ENCODE data around the gene RNPC3. TPM values are rescaled to one million over a fixed set of nuclear protein-coding genes. Genes with fewer than 3 reads are reported as not detected.

Gene RNPC3
- total RNA-seq, 1 experiment from 2014 or later: 20.1 TPM

DNA sequence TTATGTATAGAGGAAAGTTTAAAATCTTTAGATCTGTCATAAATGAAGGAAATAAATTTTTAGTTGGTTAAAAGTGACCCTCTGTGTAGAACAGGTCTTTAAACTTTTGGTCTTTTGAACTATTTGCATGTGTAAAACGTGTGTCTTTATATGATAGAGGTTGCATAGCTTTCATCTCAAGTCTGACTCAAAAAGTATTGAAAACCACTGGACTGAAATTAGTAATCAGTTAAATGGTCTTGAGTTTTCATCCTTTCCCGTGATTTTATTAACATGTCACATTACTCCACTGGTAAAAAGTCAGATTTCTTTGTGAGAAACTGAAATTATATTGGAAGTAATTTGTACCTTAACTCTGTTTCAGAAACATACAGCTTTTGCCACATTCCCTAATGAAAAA lies 1.8 kb downstream of the RNPC3 start:
- BruUV-seq (replicated peaks): no TSS peak
- H3K27me3 ChIP-seq (replicated peaks; ENCODE audit: insufficient read depth, low read depth, low read length, poor library complexity): no peaks in the 10 kb centered on the region
- no peaks in the 10 kb centered on the region for H3K9me3 ChIP-seq (ENCODE audit: low read depth, low read length, poor library complexity, severe bottlenecking)
- TF ChIP-seq EZH2 (IDR thresholded peaks at IDR 0.05; ENCODE audit: borderline replicate concordance, low read depth, low read length, poor library complexity, severe bottlenecking): no peak
- TF ChIP-seq CTCF (conservative IDR thresholded peaks at IDR 0.05; ENCODE audit: low read depth, low read length): no peak
- ChIA-PET POLR2A (ENCODE audit: low non-redundant PET) (no interaction called here), CTCF (no interaction called here)
- peak overlapping the region; percentile 72 for H3K4me3 ChIP-seq (ENCODE audit: low read depth, low read length, poor library complexity, severe bottlenecking)
- no peak overlapping the region for H3K27ac ChIP-seq (ENCODE audit: low read depth, low read length, poor library complexity, severe bottlenecking)
- intact Hi-C loops (cut with micrococcal nuclease; ENCODE audit: unreplicated experiment): no loop called here
- no peaks in the 10 kb centered on the region for H3K36me3 ChIP-seq (ENCODE audit: insufficient read depth, low read length, poor library complexity, severe bottlenecking)
- no peak for DNase-seq (ENCODE audit: low spot score)
- no peaks in the 10 kb centered on the region for H3K4me1 ChIP-seq (ENCODE audit: insufficient read depth, low read length, poor library complexity, severe bottlenecking)

DNA sequence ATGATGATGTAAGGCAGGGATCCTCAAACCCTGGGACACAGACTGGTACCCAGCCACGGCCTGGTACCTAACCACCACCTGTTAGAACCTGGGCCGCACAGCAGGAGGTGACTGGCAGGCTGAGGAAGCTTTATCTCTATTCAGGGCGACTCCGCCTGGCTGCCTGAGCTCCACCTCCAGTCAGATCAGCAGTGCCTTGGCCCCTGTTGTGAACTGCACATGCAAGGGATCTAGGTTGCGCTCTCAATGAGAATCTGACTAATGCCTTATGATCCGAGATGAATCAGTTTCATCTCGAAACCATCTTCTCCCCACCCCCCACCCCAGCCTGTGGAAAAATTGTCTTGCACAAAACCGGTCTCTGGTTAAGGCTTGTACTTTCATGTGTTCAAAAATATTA lies 4.2 kb downstream of the RNPC3 start:
- H3K4me3 ChIP-seq (ENCODE audit: low read depth, low read length, poor library complexity, severe bottlenecking): no peak overlapping the region
- ChIA-PET POLR2A (ENCODE audit: low non-redundant PET) (no interaction called here), CTCF (no interaction called here)
- BruUV-seq (replicated peaks): no TSS peak
- TF ChIP-seq EZH2 (IDR thresholded peaks at IDR 0.05; ENCODE audit: borderline replicate concordance, low read depth, low read length, poor library complexity, severe bottlenecking): no peak
- no peak for TF ChIP-seq CTCF (conservative IDR thresholded peaks at IDR 0.05; ENCODE audit: low read depth, low read length)
- peaks cover 6% of the 10 kb centered on the region for H3K36me3 ChIP-seq (ENCODE audit: insufficient read depth, low read length, poor library complexity, severe bottlenecking)
- no peak for DNase-seq (ENCODE audit: low spot score)
- intact Hi-C loops (cut with micrococcal nuclease; ENCODE audit: unreplicated experiment): no loop called here
- no peak overlapping the region for H3K27ac ChIP-seq (ENCODE audit: low read depth, low read length, poor library complexity, severe bottlenecking)
- no peaks in the 10 kb centered on the region for H3K27me3 ChIP-seq (replicated peaks; ENCODE audit: insufficient read depth, low read depth, low read length, poor library complexity)
- H3K4me1 ChIP-seq (ENCODE audit: insufficient read depth, low read length, poor library complexity, severe bottlenecking): no peaks in the 10 kb centered on the region
- H3K9me3 ChIP-seq (ENCODE audit: low read depth, low read length, poor library complexity, severe bottlenecking): no peaks in the 10 kb centered on the region

DNA sequence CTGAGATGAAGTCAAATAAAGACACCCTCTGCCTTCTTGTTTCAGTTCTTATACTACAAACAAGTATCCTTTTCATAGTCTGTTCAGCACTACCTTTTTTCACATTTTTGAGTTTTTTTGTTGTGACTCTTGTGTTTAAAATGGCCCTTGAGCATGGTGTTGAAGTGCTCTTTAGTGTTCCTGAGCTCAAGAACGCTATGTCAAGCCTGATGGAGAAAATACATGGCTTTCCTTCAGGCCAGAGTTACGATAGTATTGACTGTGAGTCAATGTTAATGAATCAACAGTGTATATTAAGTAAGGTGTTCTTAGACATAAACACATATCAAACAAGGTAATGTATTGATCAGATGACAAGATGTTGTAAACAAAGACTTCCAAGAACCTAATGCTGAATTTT lies 12.7 kb downstream of the RNPC3 start:
- ChIA-PET CTCF (no interaction called here), POLR2A (ENCODE audit: low non-redundant PET) (no interaction called here)
- intact Hi-C loops (cut with micrococcal nuclease; ENCODE audit: unreplicated experiment): no loop called here
- H3K4me3 ChIP-seq (ENCODE audit: low read depth, low read length, poor library complexity, severe bottlenecking): no peak overlapping the region
- no peak for DNase-seq (ENCODE audit: low spot score)
- H3K9me3 ChIP-seq (ENCODE audit: low read depth, low read length, poor library complexity, severe bottlenecking): no peaks in the 10 kb centered on the region
- BruUV-seq (replicated peaks): no TSS peak
- no peaks in the 10 kb centered on the region for H3K4me1 ChIP-seq (ENCODE audit: insufficient read depth, low read length, poor library complexity, severe bottlenecking)
- H3K36me3 ChIP-seq (ENCODE audit: insufficient read depth, low read length, poor library complexity, severe bottlenecking): peaks cover 74% of the 10 kb centered on the region
- no peaks in the 10 kb centered on the region for H3K27me3 ChIP-seq (replicated peaks; ENCODE audit: insufficient read depth, low read depth, low read length, poor library complexity)
- no peak for TF ChIP-seq EZH2 (IDR thresholded peaks at IDR 0.05; ENCODE audit: borderline replicate concordance, low read depth, low read length, poor library complexity, severe bottlenecking)
- TF ChIP-seq CTCF (conservative IDR thresholded peaks at IDR 0.05; ENCODE audit: low read depth, low read length): no peak
- H3K27ac ChIP-seq (ENCODE audit: low read depth, low read length, poor library complexity, severe bottlenecking): no peak overlapping the region

All from A673 (cell line).